Neuronal stem cell (in vitro differentiated cells): ENCODE measurements around the gene CLIC4.

Source experiments
- DNase-seq: peaks from one replicate; pipeline ENCODE4 v3.0.0-alpha.2; 2013; ENCODE audit warnings: low spot score
- H2AFZ ChIP-seq: one replicate; pipeline ENCODE4 v1.6.1; 2013; ENCODE audit warnings: mild to moderate bottlenecking, low read length, inconsistent platforms
- H2AK5ac ChIP-seq: 2 replicates; pipeline ENCODE4 v1.6.1; 2013; ENCODE audit warnings: low read depth, mild to moderate bottlenecking, inconsistent platforms, low read length, moderate library complexity, mixed read lengths
- H2BK120ac ChIP-seq: 2 replicates; pipeline ENCODE4 v1.6.1; 2013; ENCODE audit warnings: low read depth, mild to moderate bottlenecking, inconsistent platforms, low read length, moderate library complexity, mixed read lengths
- H2BK12ac ChIP-seq: one replicate; pipeline ENCODE4 v1.6.1; 2013; ENCODE audit warnings: low read length, inconsistent platforms
- H2BK15ac ChIP-seq: 2 replicates; pipeline ENCODE4 v1.6.1; 2013; ENCODE audit warnings: mild to moderate bottlenecking, low read length, inconsistent platforms, mixed read lengths
- H2BK5ac ChIP-seq: one replicate; pipeline ENCODE4 v1.6.1; 2013; ENCODE audit warnings: inconsistent platforms, mild to moderate bottlenecking, low read length, moderate library complexity
- H3K14ac ChIP-seq: one replicate; pipeline ENCODE4 v1.6.1; 2013; ENCODE audit warnings: low read length, inconsistent platforms
- H3K18ac ChIP-seq: 2 replicates; pipeline ENCODE4 v1.6.1; 2013; ENCODE audit warnings: low read length, inconsistent platforms
- H3K23ac ChIP-seq: 2 replicates; pipeline ENCODE4 v1.6.1; 2013; ENCODE audit warnings: low read depth, mild to moderate bottlenecking, mixed read lengths, low read length, inconsistent platforms; ENCODE audit not compliant: poor library complexity
- H3K27ac ChIP-seq: replicated peaks from 3 replicates; pipeline ENCODE4 v1.5.1; 2013; ENCODE audit warnings: low read length, inconsistent platforms
- H3K27me3 ChIP-seq, 3 experiments: 2 replicates each; pipeline ENCODE4 v1.6.1; 2013; ENCODE audit warnings: low read length in 3 of 3, mild to moderate bottlenecking in 2 of 3, inconsistent platforms in 1 of 3, low read depth in 1 of 3, mixed read lengths in 1 of 3, moderate library complexity in 1 of 3; ENCODE audit not compliant: control insufficient read depth in 3 of 3, insufficient read depth in 3 of 3
- H3K36me3 ChIP-seq, 2 donors: replicated peaks in 1 of 2; 2 replicates each; pipeline ENCODE4 v1.6.1; 2013; ENCODE audit warnings: low read length in 2 of 2; ENCODE audit not compliant: control insufficient read depth in 2 of 2, insufficient read depth in 2 of 2
- H3K4ac ChIP-seq: 2 replicates; pipeline ENCODE4 v1.6.1; 2013; ENCODE audit warnings: inconsistent platforms, mild to moderate bottlenecking, low read length, moderate library complexity
- H3K4me1 ChIP-seq, 2 donors: 1 replicate in 1 of 2; 2 replicates in 1 of 2; pipeline ENCODE4 v1.6.1; 2013; ENCODE audit warnings: low read length in 2 of 2, low read depth in 1 of 2; ENCODE audit not compliant: control insufficient read depth in 2 of 2, insufficient read depth in 1 of 2
- H3K4me2 ChIP-seq: one replicate; pipeline ENCODE4 v1.6.1; 2013; ENCODE audit warnings: mild to moderate bottlenecking, low read length, inconsistent platforms; ENCODE audit not compliant: insufficient read depth, poor library complexity, severe bottlenecking
- H3K4me3 ChIP-seq, 2 donors: 2 replicates each; pipeline ENCODE4 v1.5.1; 2013; ENCODE audit warnings: low read length in 2 of 2, mild to moderate bottlenecking in 2 of 2, inconsistent platforms in 1 of 2, moderate library complexity in 1 of 2
- H3K79me1 ChIP-seq: one replicate; pipeline ENCODE4 v1.6.1; 2013; ENCODE audit warnings: low read depth, mild to moderate bottlenecking, inconsistent platforms, low read length, moderate library complexity
- H3K9ac ChIP-seq: one replicate; pipeline ENCODE4 v1.6.1; 2013; ENCODE audit warnings: mild to moderate bottlenecking, low read depth, low read length, inconsistent platforms; ENCODE audit not compliant: poor library complexity
- H3K9me3 ChIP-seq, 2 donors: replicated peaks in 1 of 2; 2 replicates each; pipeline versions ENCODE3 to v1.6.1; 2013; ENCODE audit warnings: low read length in 2 of 2, mild to moderate bottlenecking in 2 of 2, inconsistent platforms in 1 of 2, low read depth in 1 of 2, mixed read lengths in 1 of 2, moderate library complexity in 1 of 2; ENCODE audit not compliant: control insufficient read depth in 2 of 2, insufficient read depth in 1 of 2
- H4K8ac ChIP-seq: one replicate; pipeline ENCODE4 v1.6.1; 2013; ENCODE audit warnings: low read depth, mild to moderate bottlenecking, inconsistent platforms, low read length, moderate library complexity
- H4K91ac ChIP-seq: one replicate; pipeline ENCODE4 v1.6.1; 2013; ENCODE audit warnings: low read length, low read depth, mild to moderate bottlenecking, inconsistent platforms; ENCODE audit not compliant: poor library complexity
- WGBS, 2 donors: extraction: QIAGEN DNeasy Blood & Tissue Kit; methylation state at CpG; one replicate each; pipeline ENCODE4 v1.1.7; 2013; ENCODE audit warnings: missing lambda C conversion rate in 2 of 2, mixed read lengths in 1 of 2; ENCODE audit not compliant: insufficient read length in 2 of 2, insufficient replicate concordance in 1 of 2; ENCODE audit errors: extremely low coverage in 2 of 2; 5-methylcytosine and 5-hydroxymethylcytosine counted together

Gene CLIC4

GRCh38 chr1:24713736-24714135, 31.5 kb upstream of the CLIC4 start:
- Histone ChIP-seq H3K4me1 (no peaks in the 10 kb centered on the region), H2BK5ac (no peak overlapping the region), H2AFZ (no peak overlapping the region), H4K8ac (no peak overlapping the region), H3K4me2 (no peak overlapping the region), H3K18ac (no peak overlapping the region), H3K9me3 (no peaks in the 10 kb centered on the region), H4K91ac (no peak overlapping the region), H2BK120ac (no peak overlapping the region), H3K4me3 (no peak overlapping the region), H2BK15ac (no peak overlapping the region), H3K79me1 (no peaks in the 10 kb centered on the region), H3K9ac (no peak overlapping the region), H3K4ac (no peak overlapping the region), H3K36me3 (no peaks in the 10 kb centered on the region), H2BK12ac (no peak overlapping the region), H3K27ac (no peak overlapping the region), H3K27me3 (peaks cover 0 to 3% (median 0%) of the 10 kb centered on the region in 3 experiments), H3K23ac (no peak overlapping the region), H3K14ac (no peak overlapping the region), H2AK5ac (peak overlapping the region; percentile 49)
- WGBS, 2 donors: no CpG with 5 or more reads among the region's 5 CpGs
- no peak for DNase-seq

- H4K8ac ChIP-seq: no peak overlapping the region
- H3K9ac ChIP-seq: no peak overlapping the region
- H3K18ac ChIP-seq: no peak overlapping the region
- H2BK12ac ChIP-seq: no peak overlapping the region
- H3K79me1 ChIP-seq: no peaks in the 10 kb centered on the region
- peaks cover 0 to 3% (median 0%) of the 10 kb centered on the region in 3 experiments for H3K27me3 ChIP-seq
- no peak overlapping the region for H3K4me3 ChIP-seq
- H3K4me1 ChIP-seq: no peaks in the 10 kb centered on the region
- H3K4ac ChIP-seq: no peak overlapping the region
- no peak overlapping the region for H3K27ac ChIP-seq
- H2AK5ac ChIP-seq: peak overlapping the region; percentile 61
- no peak for DNase-seq
- H3K23ac ChIP-seq: no peak overlapping the region
- H2BK5ac ChIP-seq: no peak overlapping the region
- H2BK15ac ChIP-seq: peak overlapping the region; percentile 65
- no peak overlapping the region for H3K4me2 ChIP-seq
- no peak overlapping the region for H4K91ac ChIP-seq
- H2AFZ ChIP-seq: no peak overlapping the region
- H3K14ac ChIP-seq: no peak overlapping the region
- H3K9me3 ChIP-seq: no peaks in the 10 kb centered on the region
- H3K36me3 ChIP-seq: no peaks in the 10 kb centered on the region
- no peak overlapping the region for H2BK120ac ChIP-seq
- no CpG with 5 or more reads among the region's 8 CpGs for WGBS, 2 donors
Measured at GRCh38 chr1:24714859-24715520, 30.3 kb upstream of the CLIC4 start.

GRCh38 chr1:24715658-24716057, 29.6 kb upstream of the CLIC4 start:
- H3K4me3 ChIP-seq: no peak overlapping the region
- H3K14ac ChIP-seq: no peak overlapping the region
- H3K4me1 ChIP-seq: no peaks in the 10 kb centered on the region
- H3K9me3 ChIP-seq: no peaks in the 10 kb centered on the region
- no peaks in the 10 kb centered on the region for H3K79me1 ChIP-seq
- no peaks in the 10 kb centered on the region for H3K36me3 ChIP-seq
- no peak overlapping the region for H2BK5ac ChIP-seq
- H4K8ac ChIP-seq: no peak overlapping the region
- no peak overlapping the region for H2AFZ ChIP-seq
- H3K23ac ChIP-seq: no peak overlapping the region
- no peak overlapping the region for H2AK5ac ChIP-seq
- no peak overlapping the region for H4K91ac ChIP-seq
- DNase-seq: no peak
- no peak overlapping the region for H3K9ac ChIP-seq
- H3K18ac ChIP-seq: no peak overlapping the region
- no peak overlapping the region for H3K4ac ChIP-seq
- no peak overlapping the region for H2BK15ac ChIP-seq
- H2BK12ac ChIP-seq: no peak overlapping the region
- H3K27ac ChIP-seq: no peak overlapping the region
- H2BK120ac ChIP-seq: no peak overlapping the region
- peaks cover 0 to 3% (median 0%) of the 10 kb centered on the region in 3 experiments for H3K27me3 ChIP-seq
- no peak overlapping the region for H3K4me2 ChIP-seq
- WGBS, 2 donors: no CpG with 5 or more reads among the region's 7 CpGs

GRCh38 chr1:24717887-24718650, 27.2 kb upstream of the CLIC4 start:
- Histone ChIP-seq H2BK120ac (no peak overlapping the region), H3K4me3 (no peak overlapping the region), H3K18ac (no peak overlapping the region), H2BK5ac (no peak overlapping the region), H3K9ac (no peak overlapping the region), H3K27me3 (peaks cover 0 to 3% (median 0%) of the 10 kb centered on the region in 3 experiments), H3K27ac (no peak overlapping the region), H3K14ac (no peak overlapping the region), H3K4me1 (no peaks in the 10 kb centered on the region), H4K8ac (no peak overlapping the region), H2BK12ac (no peak overlapping the region), H3K9me3 (no peaks in the 10 kb centered on the region), H3K23ac (no peak overlapping the region), H4K91ac (no peak overlapping the region), H3K79me1 (no peaks in the 10 kb centered on the region), H2AK5ac (no peak overlapping the region), H3K36me3 (no peaks in the 10 kb centered on the region), H3K4ac (no peak overlapping the region), H3K4me2 (no peak overlapping the region), H2BK15ac (no peak overlapping the region), H2AFZ (no peak overlapping the region)
- no CpG with 5 or more reads among the region's 8 CpGs for WGBS, 2 donors
- DNase-seq: no peak
